Dedifferentiated amniotic fluid mesenchymal stem cell (primary cell): ENCODE data around the gene RNF157.

Experiments used
- DNase-seq: peaks from one replicate; pipeline ENCODE4 v3.0.0-alpha.2; 2016; ENCODE audit errors: extremely low spot score

Gene RNF157

DNA sequence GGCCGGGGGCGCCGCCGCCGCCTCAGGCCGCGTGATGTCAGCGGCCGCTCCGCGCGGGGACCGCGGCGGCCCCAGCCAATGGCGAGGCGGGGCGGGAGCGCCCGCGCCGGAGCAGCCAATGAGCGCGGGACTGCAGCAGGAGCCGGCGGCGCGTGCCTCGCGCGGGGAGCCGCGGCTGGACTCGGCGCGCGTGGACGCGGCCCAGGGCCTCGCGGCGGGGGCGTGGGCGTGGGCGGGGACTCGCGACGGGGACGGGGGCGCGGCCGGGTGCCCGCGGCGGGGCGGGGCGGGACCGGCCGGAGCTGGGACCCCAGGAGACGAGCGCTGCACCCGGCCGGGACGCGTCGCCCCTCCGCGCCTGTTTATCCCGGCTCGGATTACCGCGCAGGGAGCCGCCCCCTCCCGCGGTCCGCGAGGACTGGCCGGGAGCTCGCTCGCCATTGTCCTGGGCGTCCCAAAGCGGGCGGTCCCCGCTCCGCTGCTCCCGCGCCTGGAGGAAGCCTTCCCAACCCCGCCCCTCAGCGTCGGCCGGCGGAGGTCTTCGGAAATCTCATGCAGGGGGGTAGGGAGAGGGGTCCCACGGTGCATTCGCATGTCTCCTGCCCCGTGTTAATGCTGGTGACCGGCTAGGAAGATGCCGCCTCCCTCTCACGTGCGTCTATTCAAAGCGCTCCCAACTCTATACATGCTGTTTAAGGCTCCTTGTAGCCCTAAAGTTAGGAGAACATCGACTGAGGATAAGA, at the start of gene RNF157:
Gene RNF157, minus strand, starts transcription at position 33 of the 743 bp plus-strand sequence. CDS start 253 bp downstream, outside the sequence.
- no peak for DNase-seq

DNA sequence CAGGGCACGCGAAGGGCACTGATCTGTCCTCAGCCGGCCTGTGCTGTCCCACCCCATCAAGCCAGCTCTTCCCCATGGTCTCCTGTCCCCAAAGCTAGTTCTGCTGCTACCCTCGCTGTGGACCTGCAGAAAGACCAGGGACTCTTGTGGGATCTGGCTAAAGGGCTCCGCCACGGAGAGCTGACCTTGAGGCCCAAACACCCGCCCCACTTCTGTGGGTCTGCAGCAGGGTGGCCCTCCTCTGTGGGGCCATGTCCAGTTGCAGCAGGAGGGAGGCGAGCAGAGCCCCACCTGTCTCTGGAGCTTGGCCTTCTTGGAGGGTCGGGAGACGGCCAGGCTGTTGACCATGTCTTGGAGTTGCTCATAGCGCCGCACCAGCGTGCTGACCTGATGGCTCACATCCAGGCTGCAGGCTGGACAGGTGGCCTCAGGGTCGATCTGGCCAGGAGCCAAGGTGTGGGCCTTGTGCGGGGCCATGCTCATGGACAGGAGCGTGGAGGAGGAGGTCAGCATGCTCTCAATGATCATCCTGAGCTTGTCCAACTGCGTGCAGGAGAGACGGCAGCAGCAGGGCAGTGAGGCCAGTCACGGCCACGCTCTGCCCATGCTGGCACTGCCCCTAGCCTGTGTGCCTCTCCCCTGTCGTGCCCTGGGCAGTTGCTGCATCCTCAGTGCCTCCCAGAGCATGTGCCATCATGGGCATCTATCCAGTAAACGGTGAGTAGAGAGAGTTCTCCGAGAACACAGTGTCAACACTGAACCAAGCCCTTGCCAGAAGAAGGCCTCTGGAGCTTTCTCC, 41.5 kb upstream of the RNF157 start:
- no peak for DNase-seq

DNA sequence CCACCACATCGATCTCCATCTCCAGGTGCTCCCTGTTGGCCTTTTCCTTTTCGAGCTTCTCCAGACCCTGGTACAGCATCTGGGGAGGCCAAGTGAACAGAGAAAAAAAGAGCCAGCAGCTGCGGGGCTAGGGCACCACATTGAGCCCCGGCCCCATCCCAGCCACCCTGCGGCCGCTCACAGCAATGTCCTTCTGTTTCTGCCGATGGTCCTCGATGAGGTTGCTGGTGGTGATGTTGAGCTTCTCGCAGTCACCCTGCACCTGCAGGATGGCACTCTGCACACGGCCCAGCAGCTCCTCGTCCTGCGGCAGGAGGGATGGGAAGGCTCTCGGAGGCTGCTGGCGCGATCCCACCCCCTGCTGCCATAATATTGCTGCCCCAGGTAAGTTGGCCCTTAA, 40.4 kb upstream of the RNF157 start:
- no peak for DNase-seq

DNA sequence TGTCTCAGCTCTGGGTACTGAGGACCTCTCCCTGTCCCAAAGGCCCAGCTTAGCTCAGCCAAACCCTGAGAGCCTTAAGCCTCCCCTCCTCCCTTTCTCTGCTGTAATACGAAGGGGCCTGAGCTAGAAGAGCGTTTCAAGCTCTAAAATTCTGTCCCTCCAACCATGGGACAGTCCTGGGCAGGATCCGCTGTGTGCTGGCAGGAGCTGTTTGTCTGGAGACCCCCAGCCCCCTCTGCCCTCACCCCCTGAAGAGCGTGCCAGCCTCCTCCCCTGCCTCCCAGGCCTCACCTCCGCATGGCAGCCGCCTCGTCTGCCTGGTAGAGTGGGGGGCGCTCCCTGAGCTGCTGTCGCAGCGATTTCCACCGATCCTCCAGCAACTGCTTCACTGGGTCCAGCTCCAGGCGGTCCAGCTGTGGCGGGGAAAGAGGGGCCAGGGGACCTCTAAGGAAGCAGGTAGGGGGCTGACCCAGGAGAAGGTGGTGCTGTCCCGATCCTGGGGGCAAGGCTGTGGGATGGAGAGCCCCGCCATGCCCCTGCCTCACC, 39.5 kb upstream of the RNF157 start:
- DNase-seq = no peak

DNA sequence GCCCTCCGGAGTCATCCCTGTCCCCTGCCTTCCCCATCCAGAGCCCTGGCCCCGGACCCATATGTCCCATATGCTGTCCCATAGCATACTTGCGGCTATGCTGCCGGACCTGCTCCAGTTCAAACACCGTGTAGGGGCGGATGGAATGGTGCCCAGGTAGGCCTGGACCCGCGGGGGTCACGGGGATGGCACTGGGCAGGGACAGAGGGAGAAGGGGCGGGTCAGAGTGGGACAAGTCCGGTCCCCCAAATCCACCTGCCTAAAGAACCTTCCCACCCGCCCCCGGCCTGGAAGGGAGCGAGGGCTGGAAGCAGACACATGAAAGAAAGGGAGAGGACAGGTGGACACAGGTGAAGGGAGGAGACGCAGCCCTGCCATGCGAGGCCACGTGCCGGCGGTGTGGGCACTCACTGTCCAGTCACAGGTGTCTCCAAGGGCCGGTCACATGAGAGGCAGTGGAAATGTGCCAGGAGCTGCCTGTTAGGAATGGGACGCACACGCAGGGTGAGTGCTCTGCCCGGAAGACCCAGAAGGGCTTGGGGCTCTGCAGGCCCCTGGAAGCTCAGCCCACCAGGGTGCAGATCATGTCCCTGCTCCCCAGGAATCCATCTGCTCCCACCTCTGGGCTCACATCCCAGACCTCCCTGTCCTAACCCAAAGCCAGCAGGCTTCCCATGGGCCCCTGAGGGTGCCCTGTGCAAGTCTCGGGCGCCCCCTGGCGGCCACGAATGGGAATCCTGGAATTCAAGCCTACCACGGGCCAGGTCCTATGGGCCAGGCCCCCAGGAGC, 38.9 kb upstream of the RNF157 start:
- DNase-seq = peak; percentile 57

DNA sequence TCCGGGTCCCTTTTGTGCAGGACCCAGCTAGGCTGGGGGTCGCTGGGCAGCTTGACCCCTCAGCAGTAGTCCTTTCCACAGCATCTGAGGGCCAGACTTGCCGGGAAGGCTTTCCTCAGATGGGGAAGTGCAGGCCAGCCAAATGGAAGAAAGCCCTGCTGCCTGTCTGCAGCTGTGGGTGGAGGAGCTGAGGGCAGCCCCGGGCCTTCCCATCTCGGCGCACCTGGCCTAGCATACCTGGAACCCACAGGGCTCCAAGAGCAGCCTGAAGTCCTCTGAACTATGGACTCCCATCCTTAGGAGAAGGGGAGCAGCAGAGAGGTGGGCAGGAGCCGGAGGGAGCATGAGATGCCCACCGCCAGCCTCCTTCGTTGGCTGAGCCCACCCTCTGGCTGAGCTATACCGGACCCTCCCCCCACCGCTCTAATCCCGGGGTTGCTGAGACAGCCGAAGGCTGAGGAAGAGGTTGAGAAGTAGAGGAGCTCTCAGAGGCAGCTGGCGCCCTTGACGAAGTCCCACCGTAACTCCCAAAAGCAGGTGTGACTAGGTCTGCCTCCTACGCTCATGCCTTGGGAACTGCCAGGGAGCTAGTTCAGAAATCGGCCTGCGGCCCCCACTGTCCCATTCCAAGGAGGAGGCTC, 38.1 kb upstream of the RNF157 start:
- DNase-seq = no peak

DNA sequence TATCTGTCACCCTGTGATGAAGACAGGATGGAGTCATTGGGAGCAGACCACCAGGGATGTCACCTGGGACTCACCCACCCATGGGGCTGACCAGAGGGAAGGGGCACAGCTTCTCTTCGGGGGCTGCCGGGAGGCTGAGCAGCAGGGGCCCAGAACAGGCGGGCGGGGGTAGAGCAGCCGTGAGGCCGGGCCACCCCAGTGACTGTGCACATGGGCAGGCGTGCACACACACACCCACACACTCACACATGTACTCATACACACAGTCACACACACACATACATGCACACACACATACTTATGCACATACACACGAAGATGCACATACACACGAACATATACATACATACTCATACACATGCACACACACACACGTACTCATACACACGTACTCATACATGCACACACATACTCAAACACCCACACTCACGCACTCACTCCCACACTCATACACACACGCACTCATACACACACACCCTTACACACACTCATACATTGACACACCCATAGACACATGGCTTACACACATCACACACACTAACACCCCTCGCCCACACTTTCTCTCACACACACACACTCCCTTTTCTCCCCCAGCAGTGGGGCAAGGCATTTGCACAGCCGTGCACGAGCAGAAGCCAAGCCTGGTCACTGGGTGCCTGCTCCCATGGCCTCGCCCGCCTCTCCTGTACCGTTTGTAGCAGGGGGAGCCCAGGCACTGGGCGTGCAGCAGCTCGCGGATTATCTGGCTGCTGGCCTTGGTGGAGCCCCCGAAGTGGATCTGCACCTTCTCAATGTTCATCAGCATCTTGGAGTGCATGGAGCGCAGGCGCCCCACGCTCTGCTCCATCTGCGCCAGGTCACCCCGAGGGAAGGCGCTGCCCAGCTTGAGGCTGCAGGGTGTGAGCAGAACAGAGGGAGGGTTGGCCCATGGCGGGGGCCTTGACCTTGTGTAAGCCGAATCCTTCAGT, 37.3 kb upstream of the RNF157 start:
- no peak for DNase-seq

DNA sequence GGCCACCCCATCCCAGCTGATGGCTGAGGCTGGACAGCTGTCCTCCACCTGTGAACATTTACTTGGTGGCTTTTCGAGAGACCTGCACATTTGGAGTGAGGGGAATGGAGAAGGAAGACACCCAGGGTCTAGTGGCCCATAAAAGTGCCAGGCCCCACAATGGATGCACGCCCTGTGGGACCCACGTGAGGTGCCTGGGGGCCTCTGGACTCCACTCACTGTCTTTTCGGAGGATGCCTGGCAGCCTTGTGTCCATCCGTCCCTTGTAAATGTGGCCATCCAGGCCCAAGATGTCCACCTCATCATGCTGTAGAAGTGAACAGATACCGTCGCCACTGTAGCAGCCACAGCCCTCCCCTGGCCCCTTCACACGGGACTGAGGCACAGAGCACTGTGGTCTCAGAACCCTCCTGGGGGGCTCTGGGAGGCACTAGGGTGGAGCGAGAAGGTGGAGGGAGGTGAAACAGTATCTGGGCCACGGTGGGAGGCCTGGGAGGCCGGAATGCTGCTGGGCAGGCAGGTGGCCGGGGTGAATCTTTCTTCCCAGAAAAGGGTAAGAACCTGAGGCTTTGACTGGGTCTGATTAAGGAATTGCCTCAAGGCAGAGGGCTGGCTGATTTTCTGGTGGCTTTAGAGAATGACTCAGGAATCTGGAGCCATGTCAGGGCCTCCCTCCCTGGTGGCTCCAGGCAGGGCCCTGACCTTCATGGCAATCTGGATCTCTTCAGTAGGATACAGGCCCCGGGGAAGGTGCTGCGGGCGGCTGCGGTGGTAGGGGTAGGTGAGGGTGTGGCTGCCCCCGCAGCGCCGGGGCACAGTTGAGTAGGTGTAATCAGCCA, 36.4 kb upstream of the RNF157 start:
- peak; percentile 53 for DNase-seq

DNA sequence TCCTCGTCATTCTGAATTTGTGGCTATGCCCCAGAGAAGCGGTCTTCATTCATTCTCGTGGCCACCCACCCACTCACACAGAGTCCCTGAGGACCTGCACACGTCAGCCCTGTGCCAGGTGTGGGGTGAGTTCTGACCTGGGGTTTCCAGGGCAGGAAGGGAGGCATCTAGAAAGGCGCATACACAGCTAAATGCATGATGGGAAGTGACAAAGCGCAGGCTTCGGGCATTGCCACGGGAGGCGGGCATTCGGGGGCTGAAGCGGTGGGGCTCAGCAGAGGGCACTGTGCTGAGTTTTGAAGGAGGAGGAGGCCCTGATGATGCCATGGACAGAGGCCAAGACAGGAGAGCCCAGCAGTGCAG, 35.8 kb upstream of the RNF157 start:
- DNase-seq = no peak

DNA sequence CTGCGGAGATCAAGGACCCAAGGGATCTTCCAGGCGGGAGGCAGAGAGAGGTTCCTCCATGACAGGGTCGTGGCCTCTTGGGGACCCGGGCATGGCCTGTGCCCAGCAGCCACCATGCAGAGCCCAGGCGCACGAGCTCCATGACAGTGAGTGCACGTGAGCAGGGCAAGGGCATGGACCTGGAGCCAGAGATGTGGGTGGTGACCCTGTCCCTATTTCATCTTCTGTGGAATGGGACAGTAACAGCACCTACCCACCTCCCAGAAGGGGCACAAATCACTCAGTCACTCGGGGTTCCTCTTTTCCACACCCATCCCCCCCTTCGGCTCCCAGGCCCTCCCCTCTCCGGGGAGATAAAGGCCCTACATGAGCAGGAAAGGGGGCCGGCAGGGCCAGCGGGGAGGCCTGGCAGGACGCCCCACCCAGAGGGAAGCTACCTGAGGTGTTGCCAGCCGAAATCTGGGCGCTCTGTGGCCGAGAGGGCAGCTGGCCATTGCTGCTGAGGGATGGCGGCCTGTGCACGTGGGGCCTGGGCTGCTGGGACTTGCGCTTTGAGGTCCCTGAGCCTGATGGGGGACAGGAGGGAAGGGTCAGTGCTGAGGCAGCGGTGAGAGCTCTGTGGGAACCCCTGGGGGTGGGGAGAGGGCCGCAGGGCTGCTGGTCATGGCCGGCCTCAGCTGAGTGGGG, 35.2 kb upstream of the RNF157 start:
- DNase-seq = no peak

DNA sequence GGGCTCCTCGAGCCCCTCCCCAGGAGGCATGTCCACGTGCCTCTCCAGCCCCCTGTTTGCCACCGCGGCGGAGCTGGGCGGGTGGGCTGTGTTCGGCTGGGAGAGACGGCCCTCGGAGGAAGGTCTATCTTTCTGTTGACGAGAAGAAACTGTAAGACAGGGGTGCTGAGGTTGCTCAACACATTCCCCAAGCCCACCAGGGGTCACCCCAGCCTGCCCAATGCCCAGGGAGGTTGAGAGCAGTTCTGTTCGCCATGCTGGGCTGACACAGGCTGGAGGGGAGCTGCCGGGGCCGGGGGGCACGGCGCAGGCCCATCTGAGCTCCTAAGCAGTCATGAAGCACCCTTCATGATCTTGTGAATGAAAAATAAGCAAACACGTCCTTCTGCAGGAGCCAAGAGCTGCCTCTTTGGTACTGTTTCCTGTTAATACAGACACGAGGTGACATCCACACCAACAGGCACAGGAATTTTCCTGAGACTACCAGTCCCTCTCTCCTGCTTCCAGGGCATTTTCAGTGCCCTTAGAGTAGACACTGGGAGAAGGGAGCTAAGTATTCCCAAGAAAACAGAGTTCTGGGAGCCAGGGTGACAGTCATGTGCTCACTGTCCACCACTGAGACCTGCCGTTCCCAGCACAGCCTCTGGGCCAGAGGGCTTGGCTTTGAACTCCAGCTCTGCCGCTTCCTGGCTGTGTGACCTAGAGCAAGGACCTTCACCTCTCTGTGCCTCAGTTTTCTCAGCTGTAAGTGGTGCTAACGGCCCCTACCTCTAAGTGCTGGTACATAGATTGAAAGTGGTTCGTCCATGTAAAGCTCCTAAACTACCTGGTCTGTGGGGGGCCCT, 34.0 kb upstream of the RNF157 start:
- no peak for DNase-seq

DNA sequence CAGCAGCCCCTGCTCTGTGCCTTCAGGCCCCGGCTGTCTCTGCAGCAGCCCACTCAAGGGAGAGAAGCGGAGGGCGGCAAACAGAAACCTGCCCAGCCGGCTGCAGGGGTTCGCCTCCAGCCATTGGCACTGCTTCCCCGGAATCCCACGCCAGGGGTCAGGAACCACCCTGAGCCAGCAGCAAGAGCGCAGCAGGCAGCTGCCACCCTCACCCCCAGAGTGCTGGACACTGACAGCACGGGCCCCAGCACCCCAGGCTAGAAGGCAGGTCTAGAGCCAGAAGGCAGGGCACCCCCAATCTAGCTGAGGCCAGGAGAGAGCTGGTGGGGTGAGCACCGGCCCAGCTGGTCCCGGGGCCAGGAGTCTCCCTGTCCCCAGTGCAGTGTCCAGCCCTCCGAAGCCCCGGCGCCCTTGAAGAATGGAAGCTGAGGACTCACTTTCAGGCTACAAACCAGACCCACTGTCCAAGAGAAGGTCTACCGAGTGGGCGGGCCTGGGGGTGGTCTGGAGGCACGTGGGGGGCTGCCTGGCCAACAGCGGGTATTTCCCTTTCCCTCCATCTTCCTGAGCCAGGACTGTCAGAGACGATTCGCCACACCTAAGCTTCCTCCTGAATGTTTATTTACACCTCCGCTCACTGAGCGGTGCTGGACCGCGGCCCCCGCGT, 33.3 kb upstream of the RNF157 start:
- DNase-seq = no peak

DNA sequence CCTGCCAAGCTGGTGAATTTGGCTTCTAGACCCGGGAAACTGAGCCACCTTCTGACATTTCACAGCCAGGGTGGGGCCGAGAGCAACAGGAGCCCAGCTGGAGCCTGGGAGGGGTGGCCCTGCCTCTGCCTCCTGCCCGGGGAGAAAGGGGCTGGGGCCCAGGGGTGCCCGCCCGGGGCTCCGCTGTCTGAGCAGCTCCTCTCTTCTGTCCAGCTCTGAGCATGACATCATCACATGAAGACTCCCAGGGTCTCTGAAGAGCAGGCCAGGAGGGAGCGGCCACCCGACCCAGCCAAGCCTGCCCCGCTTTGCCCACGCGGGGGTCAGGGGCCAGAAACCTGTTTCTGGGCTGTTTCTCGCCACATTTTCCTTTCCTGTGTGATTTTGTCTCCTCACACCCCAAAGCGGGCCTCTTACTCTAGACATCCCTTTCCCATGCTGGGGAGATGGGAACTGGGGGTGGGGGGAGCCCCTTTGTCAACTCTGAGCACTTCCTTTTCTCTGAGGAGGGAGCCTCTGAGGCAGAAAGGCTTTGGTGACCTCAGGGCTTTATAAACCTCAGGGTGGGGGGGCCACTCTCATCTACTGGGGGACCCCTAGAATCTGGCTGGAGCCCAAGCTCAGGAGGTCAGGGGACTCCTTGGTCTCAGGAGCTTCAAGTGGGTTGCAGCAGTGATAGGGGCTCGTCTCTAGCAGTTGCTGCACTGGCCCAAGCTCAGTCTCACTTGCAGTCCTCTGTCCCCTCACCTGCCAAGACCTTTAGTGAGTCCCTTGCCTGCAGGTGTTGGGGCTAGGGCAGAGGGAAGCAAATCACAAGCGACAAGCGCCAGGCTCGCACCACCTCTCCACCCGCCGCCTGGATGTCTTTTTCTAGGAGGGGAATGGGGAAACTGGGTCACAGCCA, 32.5 kb upstream of the RNF157 start:
- no peak for DNase-seq

DNA sequence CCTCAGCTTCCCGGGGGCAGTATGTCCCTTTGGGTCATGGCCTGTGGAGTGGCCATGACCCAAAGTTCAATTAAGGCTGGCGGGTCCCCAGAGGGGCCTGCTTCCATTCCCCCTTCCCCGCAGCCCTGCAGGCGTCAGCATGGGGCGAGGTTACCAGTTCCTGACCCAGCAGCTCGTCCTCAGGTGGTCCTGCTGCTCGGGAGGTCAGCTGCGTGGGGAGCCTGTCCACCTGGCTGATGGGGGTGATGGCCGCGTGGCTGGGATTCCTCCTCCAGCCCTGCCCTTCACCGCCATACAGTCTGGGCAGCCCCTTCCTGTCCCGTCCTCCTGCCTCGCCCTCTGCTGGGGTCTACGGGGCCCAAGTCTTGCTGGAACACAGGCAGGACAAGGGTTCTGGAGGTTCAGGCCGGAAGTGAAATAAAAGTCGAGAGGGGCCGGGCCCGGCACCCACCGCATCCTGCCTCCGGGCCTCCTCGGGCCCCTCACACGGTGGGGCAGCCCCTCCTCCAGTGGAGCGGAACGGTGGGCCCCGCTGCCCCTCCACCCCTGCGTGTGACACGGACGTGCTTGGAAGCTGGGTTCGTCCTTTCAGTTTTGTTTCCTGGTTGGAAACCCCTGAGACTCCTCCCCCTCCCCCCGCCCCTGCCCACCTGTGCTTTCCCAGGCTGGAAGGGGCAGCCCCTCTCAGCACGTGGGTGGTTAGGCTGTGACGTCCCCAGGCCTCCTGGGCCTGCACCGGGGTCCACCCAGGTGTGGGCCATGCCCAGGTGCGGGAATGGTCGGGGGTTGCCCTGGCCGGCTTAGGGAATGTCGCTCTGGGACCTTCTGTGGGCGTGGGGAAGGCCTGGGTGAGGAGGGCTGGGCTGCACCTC, 31.6 kb upstream of the RNF157 start:
- no peak for DNase-seq
